ENCODE data around the gene FGF12.

FGF12 gene

GRCh38 chr3:192514081-192514753, 213.1 kb downstream of the FGF12 start:
- in situ Hi-C loops (cut with HindIII; ENCODE audit: low sequenced_read_pairs): no loop called here

DNA sequence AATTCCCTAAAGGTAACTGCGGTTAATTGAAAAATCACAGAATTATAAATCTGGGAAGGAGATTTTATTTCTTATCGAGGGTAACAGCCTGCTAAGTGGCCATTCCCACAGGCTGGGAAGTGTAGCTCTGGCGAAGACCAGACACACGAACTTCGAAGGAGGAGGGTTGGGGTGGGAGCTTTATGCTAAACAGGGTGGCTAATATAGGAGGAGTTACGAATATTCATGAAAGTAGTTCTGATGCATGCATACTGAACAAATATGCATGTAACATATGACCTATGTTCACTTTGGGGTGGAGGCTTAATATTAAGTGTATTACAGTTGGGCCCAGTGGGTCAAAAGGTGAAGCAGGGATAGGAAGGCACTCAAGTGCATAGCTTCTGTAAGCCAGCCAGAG, 221.6 kb downstream of the FGF12 start:
- in situ Hi-C loops (cut with HindIII; ENCODE audit: low sequenced_read_pairs): no loop called here

DNA sequence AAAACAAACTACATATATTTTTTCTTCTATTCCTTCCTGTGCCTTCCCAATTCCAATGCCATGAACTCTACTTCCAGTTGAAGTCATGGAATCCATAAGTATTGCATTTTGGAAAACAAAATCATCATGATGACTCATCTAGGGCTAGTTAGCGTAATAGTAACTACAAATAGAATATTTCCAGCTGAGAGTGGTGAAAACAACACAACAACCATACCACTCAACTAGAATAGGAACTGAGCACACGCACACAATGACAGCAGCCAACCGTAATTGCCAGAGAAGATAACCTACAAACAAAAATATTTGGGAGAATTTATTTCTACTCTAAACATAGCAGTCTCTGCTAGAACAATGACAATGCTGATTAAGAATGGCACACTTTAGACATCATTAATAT, 225.9 kb downstream of the FGF12 start:
- in situ Hi-C loops (cut with HindIII; ENCODE audit: low sequenced_read_pairs): no loop called here

- in situ Hi-C loops (cut with HindIII; ENCODE audit: low sequenced_read_pairs): no loop called here
Measured at GRCh38 chr3:192496905-192497587, 230.3 kb downstream of the FGF12 start.

- in situ Hi-C loops (cut with HindIII; ENCODE audit: low sequenced_read_pairs): no loop called here
Measured at GRCh38 chr3:192494174-192494573, 233.2 kb downstream of the FGF12 start.

GRCh38 chr3:192490720-192491119, 236.6 kb downstream of the FGF12 start:
- in situ Hi-C loops (cut with HindIII; ENCODE audit: low sequenced_read_pairs): no loop called here

GRCh38 chr3:192489579-192489978, 237.8 kb downstream of the FGF12 start:
- in situ Hi-C loops (cut with HindIII; ENCODE audit: low sequenced_read_pairs): no loop called here

DNA sequence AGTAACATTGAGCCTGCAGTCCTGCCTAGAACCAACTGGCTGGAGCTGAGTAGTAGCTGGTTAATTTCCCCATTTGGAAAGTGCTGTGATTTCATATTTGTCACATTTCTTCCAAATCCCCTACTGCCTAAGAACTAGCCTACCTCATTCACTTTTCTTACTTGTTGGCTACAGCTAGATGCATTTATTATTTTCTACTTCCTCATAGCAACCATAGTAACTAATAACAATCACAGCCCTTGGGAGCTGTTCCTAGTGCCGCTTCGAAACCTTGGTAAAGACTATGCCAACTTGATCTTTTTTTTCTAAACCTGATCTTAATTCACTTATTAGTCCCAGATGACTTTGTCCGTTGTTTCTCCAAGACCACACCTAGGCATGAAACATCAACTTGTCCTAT, 240.3 kb downstream of the FGF12 start:
- in situ Hi-C loops (cut with HindIII; ENCODE audit: low sequenced_read_pairs): no loop called here

GRCh38 chr3:192482809-192483208, 244.5 kb downstream of the FGF12 start:
- in situ Hi-C loops (cut with HindIII; ENCODE audit: low sequenced_read_pairs): no loop called here

DNA sequence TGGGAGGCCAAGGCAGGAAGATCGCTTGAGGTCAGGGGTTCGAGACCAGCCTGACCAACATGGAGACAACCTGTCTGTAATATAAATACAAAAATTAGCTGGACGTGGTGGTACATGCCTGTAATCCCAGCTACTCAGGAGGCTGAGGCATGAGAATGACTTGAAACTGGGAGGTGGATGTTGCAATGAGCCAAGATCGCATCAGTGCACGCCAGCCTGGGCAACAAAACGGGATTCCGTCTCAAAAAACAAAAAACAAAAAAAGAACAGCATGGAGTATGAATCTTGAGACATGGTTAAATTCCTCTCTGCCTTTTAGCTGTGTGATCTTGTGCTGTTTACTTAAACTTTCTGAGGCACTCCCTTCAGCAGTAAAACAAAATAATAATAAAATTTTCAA, 244.9 kb downstream of the FGF12 start:
- in situ Hi-C loops (cut with HindIII; ENCODE audit: low sequenced_read_pairs): no loop called here

DNA sequence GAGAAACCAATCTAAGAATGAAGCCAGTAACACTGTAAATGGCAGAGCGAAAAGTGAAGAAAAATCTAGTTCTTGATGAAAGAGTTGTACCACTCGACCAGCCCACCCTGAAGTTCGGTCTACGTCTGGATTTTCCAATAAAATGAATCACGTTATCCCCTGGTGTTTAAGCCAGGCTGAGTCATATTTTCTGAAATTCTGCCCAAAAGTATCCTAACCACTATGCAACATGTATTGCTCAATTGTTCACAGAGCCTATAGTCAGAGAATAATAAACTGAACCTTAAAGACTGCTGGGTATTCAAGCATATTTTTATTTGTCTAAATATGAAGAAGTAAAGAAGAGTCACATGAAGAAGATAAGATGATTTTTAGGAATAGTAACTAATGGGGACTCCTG, 245.7 kb downstream of the FGF12 start:
- in situ Hi-C loops (cut with HindIII; ENCODE audit: low sequenced_read_pairs): no loop called here

GRCh38 chr3:192467230-192468140, 259.9 kb downstream of the FGF12 start:
- in situ Hi-C loops (cut with HindIII; ENCODE audit: low sequenced_read_pairs): no loop called here

GRCh38 chr3:192449036-192449435, 278.3 kb downstream of the FGF12 start:
- in situ Hi-C loops (cut with HindIII; ENCODE audit: low sequenced_read_pairs): no loop called here

- in situ Hi-C loops (cut with HindIII; ENCODE audit: low sequenced_read_pairs): no loop called here
Measured at GRCh38 chr3:192445770-192446644, 281.3 kb downstream of the FGF12 start.

- in situ Hi-C loops (cut with HindIII; ENCODE audit: low sequenced_read_pairs): no loop called here
Measured at GRCh38 chr3:192444791-192445106, 282.6 kb downstream of the FGF12 start.

GRCh38 chr3:192444096-192444790, 283.1 kb downstream of the FGF12 start:
- in situ Hi-C loops (cut with HindIII; ENCODE audit: low sequenced_read_pairs): no loop called here

GRCh38 chr3:192435241-192435640, 292.1 kb downstream of the FGF12 start:
- in situ Hi-C loops (cut with HindIII; ENCODE audit: low sequenced_read_pairs): no loop called here

DNA sequence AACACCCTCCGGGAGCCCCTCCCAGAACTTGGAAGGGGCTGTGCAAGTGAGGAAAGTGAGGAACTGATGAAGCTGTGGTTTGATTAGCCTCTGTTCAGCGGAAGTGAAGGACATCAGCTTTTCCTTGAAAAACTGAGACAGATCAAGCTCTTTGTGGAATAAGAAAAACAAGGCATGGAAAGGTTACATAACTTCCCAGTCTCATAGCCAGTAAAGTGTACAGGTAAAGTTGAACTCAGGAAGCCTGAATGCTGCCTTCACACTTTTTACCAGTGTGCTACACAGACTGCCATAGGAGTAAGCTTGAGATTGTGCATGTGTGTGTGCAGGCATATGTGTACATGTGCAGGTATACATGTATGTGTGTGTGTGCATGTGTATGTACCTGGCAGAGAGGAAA, 293.2 kb downstream of the FGF12 start:
- in situ Hi-C loops (cut with HindIII; ENCODE audit: low sequenced_read_pairs): no loop called here

DNA sequence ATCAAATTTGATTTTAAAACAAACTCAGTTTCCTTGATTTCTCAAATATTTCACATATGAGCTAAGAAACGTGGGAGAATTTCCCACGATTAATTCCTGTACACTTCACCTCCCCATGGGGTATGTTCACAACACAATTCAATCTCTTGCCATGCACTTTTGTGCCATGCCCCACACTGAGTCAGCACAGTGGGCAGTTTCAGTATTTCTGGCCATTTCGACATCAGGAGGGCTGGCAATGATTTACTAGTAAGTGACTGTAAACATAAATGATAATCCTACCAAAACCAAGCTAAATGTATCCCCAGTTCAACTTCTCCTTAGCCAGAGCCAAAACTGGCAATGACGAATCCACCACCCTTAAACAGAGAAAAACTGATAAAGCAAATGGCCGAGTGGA, 293.6 kb downstream of the FGF12 start:
- in situ Hi-C loops (cut with HindIII; ENCODE audit: low sequenced_read_pairs): no loop called here

GRCh38 chr3:192422997-192423342, 304.4 kb downstream of the FGF12 start:
- in situ Hi-C loops (cut with HindIII; ENCODE audit: low sequenced_read_pairs): no loop called here
